Measurements from ENCODE around the gene ILDR1. TPM values are rescaled to one million over a fixed set of nuclear protein-coding genes. Genes with fewer than 3 reads are reported as not detected.

The ILDR1 gene
- total and polyA plus RNA-seq, 2 of the 4 experiments (the other 2 are of a cell fraction): not detected

Small RNA genes within 50 kb of the gene (microRNA-seq; reads per million reads assigned to microRNA genes)
- not detected for gene RF00019 (ENCODE audit: insufficient read depth, insufficient read length)

Small RNA genes within 50 kb of the gene (small RNA-seq; reads per million reads assigned to genes)
- 0 reads per million in 5 experiments for gene RF00019

Other genes starting within 250 kb of the ILDR1 start
- gene IQCB1, start 187.2 kb downstream of the ILDR1 start, total RNA-seq (2012; rRNA removed): 18.3 and 26.4 TPM in 2 replicates
- gene IQCB1, start 187.2 kb downstream of the ILDR1 start, polyA plus RNA-seq (2012; rRNA removed): 9.7 and 13.5 TPM in 2 replicates
- 2.2 and 2.3 TPM in 2 replicates for gene EAF2, start 187.0 kb downstream of the ILDR1 start, total RNA-seq (2012; rRNA removed)
- gene EAF2, start 187.0 kb downstream of the ILDR1 start, polyA plus RNA-seq (2012; rRNA removed): 2.2 and 2.3 TPM in 2 replicates
- gene SLC15A2, start 127.8 kb downstream of the ILDR1 start, total RNA-seq (2012; rRNA removed): under 0.01 and 0.18 TPM in 2 replicates
- 0.07 and 0.31 TPM in 2 replicates for gene SLC15A2, start 127.8 kb downstream of the ILDR1 start, polyA plus RNA-seq (2012; rRNA removed)
- gene CD86, start 33.1 kb upstream of the ILDR1 start, total RNA-seq (2012; rRNA removed): not detected in 2 replicates
- not detected in 2 replicates for gene CD86, start 33.1 kb upstream of the ILDR1 start, polyA plus RNA-seq (2012; rRNA removed)
- not detected in 2 replicates for gene CASR, start 161.4 kb upstream of the ILDR1 start, total RNA-seq (2012; rRNA removed)
- not detected in 2 replicates for gene CASR, start 161.4 kb upstream of the ILDR1 start, polyA plus RNA-seq (2012; rRNA removed)